ENCODE data around the gene SIGLEC8. TPM values are rescaled to one million over a fixed set of nuclear protein-coding genes. Genes with fewer than 3 reads are reported as not detected.

Gene SIGLEC8
- total and polyA plus RNA-seq, 9 of the 15 experiments (the other 6 are each of a cell fraction or from before 2014, with no cell fraction given): 0.04 to 0.65 (median 0.39) TPM

GRCh38 chr19:51415187-51415586 is 43.1 kb downstream of the SIGLEC8 start:
- Histone ChIP-seq H3K9me3 (replicated peaks; ENCODE audit: control insufficient read depth, insufficient read depth, low read depth, low read length) (no peaks in the 10 kb centered on the region), H3K27me3 (ENCODE audit: control insufficient read depth in 2 of 2, insufficient read depth in 2 of 2, low read length in 2 of 2) (no peaks in the 10 kb centered on the region), H2AFZ (ENCODE audit: low read depth, low read length) (no peak overlapping the region), H3K79me2 (ENCODE audit: control insufficient read depth, insufficient read depth, low read length) (no peaks in the 10 kb centered on the region), H3K9ac (ENCODE audit: insufficient read depth in 1 of 2, low read depth in 2 of 2, low read length in 2 of 2) (no peak overlapping the region), H3K9me1 (ENCODE audit: control insufficient read depth, insufficient read depth, low read length) (no peaks in the 10 kb centered on the region), H4K20me1 (replicated peaks; ENCODE audit: control insufficient read depth, insufficient read depth, low read length) (no peaks in the 10 kb centered on the region), H3K4me3 (no peak overlapping the region), H3K4me2 (ENCODE audit: insufficient read depth, low read length) (no peak overlapping the region), H3K27ac (ENCODE audit: extremely low read depth, low read depth, low read length) (no peak overlapping the region), H3K36me3 (ENCODE audit: control insufficient read depth, insufficient read depth, low read length) (no peaks in the 10 kb centered on the region), H3K4me1 (replicated peaks in 1 of 2; ENCODE audit: control insufficient read depth in 2 of 2, insufficient read depth in 2 of 2, low read length in 2 of 2) (peaks cover 9 to 24% of the 10 kb centered on the region in 2 experiments)
- 53% methylated on average over 10 of the region's 12 CpGs for WGBS (ENCODE audit: insufficient coverage, low coverage, missing lambda C conversion rate)
- ChIA-PET CTCF (ENCODE audit: low intra/inter-chr PET ratio) (no interaction called here), POLR2A (no interaction called here)
- no TSS peak for BruUV-seq (replicated peaks)
- FAIRE-seq (no peak), DNase-seq (ENCODE audit: extremely low read depth in 1 of 4, low spot score in 3 of 4) (no peak), ATAC-seq (no peak)
- intact Hi-C loops (cut with micrococcal nuclease) (no loop called here), in situ Hi-C loops (cut with MboI) (no loop called here)
- TF ChIP-seq, protein P1, sequence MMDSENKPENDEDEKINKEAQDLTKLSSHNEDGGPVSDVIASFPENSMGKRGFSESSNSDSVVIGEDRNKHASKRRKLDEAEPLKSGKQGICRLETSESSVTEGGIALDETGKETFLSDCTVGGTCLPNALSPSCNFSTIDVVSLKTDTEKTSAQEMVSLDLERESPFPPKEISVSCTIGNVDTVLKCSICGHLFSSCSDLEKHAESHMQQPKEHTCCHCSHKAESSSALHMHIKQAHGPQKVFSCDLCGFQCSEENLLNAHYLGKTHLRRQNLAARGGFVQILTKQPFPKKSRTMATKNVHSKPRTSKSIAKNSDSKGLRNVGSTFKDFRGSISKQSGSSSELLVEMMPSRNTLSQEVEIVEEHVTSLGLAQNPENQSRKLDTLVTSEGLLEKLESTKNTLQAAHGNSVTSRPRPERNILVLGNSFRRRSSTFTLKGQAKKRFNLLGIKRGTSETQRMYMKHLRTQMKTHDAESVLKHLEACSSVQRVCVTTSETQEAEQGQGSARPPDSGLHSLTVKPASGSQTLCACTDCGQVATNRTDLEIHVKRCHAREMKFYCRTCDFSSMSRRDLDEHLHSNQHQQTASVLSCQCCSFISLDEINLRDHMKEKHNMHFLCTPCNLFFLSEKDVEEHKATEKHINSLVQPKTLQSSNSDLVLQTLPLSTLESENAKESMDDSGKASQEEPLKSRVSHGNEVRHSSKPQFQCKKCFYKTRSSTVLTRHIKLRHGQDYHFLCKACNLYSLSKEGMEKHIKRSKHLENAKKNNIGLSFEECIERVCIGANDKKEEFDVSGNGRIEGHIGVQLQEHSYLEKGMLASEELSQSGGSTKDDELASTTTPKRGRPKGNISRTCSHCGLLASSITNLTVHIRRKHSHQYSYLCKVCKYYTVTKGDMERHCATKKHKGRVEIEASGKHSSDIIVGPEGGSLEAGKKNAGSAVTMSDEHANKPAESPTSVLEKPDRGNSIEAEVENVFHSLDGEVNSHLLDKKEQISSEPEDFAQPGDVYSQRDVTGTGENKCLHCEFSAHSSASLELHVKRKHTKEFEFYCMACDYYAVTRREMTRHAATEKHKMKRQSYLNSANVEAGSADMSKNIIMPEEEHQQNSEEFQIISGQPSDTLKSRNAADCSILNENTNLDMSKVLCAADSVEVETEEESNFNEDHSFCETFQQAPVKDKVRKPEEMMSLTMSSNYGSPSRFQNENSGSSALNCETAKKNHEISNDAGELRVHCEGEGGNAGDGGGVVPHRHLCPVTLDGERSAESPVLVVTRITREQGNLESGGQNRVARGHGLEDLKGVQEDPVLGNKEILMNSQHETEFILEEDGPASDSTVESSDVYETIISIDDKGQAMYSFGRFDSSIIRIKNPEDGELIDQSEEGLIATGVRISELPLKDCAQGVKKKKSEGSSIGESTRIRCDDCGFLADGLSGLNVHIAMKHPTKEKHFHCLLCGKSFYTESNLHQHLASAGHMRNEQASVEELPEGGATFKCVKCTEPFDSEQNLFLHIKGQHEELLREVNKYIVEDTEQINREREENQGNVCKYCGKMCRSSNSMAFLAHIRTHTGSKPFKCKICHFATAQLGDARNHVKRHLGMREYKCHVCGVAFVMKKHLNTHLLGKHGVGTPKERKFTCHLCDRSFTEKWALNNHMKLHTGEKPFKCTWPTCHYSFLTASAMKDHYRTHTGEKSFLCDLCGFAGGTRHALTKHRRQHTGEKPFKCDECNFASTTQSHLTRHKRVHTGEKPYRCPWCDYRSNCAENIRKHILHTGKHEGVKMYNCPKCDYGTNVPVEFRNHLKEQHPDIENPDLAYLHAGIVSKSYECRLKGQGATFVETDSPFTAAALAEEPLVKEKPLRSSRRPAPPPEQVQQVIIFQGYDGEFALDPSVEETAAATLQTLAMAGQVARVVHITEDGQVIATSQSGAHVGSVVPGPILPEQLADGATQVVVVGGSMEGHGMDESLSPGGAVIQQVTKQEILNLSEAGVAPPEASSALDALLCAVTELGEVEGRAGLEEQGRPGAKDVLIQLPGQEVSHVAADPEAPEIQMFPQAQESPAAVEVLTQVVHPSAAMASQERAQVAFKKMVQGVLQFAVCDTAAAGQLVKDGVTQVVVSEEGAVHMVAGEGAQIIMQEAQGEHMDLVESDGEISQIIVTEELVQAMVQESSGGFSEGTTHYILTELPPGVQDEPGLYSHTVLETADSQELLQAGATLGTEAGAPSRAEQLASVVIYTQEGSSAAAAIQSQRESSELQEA (IDR thresholded peaks at IDR 0.05; ENCODE audit: low read depth): no peak
- TF ChIP-seq, protein P2, sequence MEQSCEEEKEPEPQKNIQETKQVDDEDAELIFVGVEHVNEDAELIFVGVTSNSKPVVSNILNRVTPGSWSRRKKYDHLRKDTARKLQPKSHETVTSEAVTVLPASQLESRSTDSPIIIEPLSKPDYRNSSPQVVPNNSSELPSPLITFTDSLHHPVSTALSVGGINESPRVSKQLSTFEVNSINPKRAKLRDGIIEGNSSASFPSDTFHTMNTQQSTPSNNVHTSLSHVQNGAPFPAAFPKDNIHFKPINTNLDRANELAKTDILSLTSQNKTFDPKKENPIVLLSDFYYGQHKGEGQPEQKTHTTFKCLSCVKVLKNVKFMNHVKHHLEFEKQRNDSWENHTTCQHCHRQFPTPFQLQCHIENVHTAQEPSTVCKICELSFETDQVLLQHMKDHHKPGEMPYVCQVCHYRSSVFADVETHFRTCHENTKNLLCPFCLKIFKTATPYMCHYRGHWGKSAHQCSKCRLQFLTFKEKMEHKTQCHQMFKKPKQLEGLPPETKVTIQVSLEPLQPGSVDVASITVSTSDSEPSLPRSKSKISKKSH (CRISPR knock-in tag; IDR thresholded peaks at IDR 0.05): no peak
- TF ChIP-seq ZNF143 (CRISPR knock-in tag; IDR thresholded peaks at IDR 0.05): no peak
- TF ChIP-seq ZNF639 (CRISPR knock-in tag; conservative IDR thresholded peaks at IDR 0.05 in 1 of 2, IDR thresholded peaks at IDR 0.05 in 1 of 2): no peak
- no peak for TF ChIP-seq ZNF395 (CRISPR knock-in tag; IDR thresholded peaks at IDR 0.05)
- no peak for TF ChIP-seq ARID3A (IDR thresholded peaks at IDR 0.05; ENCODE audit: borderline replicate concordance, low read depth, low read length)
- no peak for TF ChIP-seq XRCC4 (IDR thresholded peaks at IDR 0.05; ENCODE audit: extremely low read depth, insufficient read depth, insufficient read length)

All from K562 (cell line).